GM19193 (cell line): ENCODE results near the gene DDX59.

Source experiments
- POLR2A ChIP-seq: IDR thresholded peaks from 4 replicates; pipeline ENCODE4 v1.6.1; 2011; ENCODE audit not compliant: insufficient read depth, insufficient read length; ENCODE audit errors: extremely low read depth

Gene DDX59

DNA sequence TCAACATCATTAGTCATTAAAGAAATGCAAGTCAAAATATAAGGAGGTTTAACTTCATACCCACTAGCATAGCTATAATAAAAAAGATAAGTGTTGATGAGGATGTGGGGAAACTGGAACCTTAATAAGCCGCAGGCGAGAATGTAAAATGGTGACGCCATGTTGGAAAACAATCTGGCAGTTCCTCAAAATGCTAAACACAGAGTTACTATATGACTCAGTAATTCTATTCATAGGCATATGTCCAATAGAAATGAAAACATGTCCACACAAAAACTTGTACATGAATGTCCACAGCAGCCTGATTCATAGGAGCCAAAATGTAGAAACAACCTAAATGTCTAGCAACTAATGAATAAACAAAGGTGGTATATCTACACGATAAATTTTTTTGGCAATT lies 23.2 kb downstream of the DDX59 start:
- no peak for TF ChIP-seq POLR2A

DNA sequence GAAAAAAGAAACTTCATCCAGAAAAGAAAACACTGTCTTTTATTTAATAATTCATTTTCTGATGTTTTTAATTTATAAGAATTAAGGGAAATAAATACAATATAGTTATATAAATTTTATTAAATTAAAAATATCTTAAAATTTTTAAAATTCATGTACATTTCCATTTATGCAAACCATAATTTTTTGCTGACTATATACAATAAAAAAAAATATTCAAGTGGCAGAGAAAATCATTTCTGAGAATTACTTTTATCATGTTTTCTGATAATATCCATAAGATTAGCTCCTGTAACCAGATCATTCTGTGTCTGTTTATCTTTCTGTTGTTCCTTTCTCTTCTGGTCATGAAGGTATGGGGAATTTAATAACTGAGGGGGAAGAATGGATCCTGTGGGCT lies 25.7 kb downstream of the DDX59 start:
- no peak for TF ChIP-seq POLR2A

DNA sequence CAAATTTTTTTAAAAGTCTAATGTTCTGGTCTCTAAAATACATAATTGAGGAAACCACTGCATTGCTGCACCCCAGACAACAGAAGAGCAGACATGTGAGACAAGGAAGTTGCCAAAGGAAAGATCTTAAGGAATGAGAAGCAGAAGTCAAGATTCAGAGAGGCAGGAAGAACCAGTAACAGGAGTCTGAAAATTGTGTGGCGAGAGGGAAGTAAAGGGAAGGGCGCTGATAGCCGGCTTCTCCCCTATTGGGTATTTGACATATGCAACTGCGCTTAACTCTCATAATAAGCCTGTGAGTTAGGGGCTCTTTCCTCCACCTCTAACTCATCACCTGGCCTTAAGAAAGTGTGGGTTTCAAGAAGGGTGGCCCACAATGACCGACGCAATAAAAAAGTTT lies 27.2 kb downstream of the DDX59 start:
- TF ChIP-seq POLR2A = no peak

DNA sequence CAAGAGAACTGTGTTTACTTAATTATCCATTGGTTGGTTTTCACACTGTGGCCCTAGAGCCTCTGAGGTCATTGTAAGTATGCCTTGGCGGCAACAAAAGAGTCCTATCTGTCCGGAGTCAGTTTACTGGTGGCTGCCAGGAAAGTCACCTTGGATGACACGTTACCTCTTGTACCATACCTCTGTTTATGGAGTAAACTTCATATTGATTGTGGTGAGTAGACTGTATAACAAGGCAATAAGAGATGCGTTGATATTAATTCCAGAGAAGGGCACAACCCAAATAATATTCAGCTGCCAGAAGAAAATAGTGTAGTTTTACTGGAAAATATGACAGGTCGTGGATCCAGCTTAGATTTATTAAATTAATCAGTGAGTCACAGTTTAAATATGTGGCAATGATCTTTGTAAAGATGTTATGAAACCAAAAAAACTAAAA lies 28.7 kb downstream of the DDX59 start:
- no peak for TF ChIP-seq POLR2A

DNA sequence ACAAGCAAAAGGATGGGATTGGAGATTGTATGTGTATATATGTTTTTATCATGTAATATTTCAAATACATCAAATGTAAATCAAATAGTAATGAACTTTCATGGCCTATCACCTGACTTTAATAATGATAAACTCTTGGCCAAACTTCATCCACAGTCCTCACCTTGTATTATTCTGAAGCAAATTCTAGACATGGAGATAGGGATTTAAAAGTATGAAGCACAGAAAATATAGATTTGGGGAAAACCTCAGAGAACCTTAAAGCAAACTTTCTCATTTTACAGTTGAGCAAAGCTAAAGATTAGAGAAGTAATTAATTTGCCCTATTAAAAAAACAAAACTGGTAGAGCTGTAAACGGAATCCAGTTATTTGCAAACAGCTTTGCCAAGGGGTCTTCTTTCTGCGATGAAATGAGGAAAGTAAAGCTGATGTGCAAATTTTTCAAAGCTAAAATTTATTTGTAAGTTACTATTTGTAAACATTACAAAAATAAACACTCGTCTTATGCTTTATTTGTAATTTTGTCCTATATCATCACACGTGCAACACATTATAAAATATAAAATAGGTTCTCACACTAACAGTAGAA lies 29.2 kb downstream of the DDX59 start:
- no peak for TF ChIP-seq POLR2A

DNA sequence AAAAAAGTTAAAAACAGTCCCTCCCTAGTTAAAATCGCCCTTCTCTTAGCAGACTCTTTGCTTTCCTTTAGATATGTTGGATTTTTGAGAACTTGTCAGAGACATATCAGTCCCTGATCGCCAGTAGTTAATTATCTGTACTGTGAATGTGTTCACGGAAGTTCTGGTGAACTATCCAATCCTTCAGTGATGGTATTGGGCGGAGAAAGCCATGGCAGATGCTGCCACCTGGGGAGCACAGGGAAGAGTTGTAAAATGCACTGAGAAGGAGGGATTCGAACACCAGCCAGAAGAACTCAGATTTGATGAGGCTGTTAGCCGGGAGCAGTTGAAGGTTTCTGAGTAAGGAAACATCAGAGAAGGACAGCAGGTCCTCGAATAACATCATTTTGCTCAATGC lies 31.6 kb downstream of the DDX59 start:
- TF ChIP-seq POLR2A = no peak

DNA sequence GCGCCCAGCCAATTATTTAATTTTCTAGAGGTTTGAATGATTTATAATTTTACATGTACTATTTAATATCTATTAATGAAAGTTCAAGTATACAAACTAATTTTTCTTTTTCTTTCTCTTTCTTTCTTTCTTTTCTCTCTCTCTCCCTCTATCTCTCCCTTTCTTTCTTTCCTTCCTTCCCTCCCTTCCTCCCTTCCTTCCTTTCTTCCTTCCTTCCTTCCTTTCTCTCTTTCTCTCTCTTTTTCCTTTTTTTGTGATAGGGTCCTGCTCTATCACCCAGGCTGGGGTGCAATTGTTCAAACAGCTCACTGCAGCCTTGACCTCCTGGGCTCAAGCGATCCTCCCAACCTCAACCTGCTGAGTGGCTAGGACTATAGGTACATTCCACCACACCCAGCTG lies 33.0 kb downstream of the DDX59 start:
- no peak for TF ChIP-seq POLR2A

DNA sequence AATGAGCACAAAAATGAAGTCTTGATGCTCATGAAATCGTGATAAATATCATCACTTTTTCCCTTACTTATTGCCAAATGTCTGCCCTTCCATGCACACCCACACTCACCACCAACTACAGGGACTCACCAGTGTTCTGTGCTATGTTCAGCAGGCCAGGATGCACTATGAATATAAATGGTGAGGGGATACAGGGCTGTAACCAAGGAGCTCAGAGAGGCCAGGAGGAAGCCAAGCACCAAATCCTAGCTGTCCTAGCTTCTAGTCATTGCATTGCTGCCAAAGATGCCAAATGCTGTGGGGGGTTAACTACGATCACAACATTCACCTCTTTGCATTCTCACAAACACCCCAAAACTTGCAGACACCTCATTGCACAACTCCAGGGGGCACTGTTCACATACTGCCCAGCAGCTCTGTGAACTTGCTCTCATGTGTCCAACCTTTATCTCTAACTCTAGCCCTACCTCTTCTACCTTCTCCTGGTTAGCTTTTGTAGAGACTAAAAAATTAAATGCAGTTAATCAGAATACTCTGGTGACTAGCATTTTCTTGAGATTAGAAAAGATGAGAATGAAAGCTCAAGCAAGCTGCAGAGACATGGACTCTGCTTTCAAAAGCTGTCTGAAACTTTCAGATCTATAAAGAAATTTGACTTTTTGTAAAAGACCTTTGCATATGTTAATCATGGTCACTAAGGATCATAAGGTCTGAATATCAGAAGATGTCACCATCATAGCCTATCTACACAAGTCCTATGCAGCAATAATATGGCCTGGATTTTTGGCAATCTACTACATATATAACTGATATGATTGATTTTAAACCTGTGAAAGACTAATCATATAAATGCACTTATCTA lies 35.2 kb downstream of the DDX59 start:
- TF ChIP-seq POLR2A = no peak

DNA sequence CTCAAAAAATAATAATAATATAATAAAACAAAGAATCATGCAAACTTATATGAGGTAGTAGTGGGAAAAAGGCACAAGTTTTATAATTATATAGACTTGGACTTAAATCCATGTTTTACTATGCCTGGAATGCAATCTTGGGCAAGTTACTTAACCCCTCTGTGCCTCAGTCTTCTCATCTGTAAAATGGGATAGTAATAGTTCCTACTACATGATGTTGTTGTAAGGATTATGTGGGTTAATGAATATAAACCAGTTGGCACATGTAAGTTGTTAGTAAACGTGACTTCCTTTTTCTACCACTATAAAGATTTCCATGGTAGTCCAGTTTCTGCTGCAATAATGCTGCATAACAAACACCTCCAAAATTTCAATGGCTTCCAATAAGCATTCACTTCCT lies 38.3 kb downstream of the DDX59 start:
- TF ChIP-seq POLR2A = no peak

DNA sequence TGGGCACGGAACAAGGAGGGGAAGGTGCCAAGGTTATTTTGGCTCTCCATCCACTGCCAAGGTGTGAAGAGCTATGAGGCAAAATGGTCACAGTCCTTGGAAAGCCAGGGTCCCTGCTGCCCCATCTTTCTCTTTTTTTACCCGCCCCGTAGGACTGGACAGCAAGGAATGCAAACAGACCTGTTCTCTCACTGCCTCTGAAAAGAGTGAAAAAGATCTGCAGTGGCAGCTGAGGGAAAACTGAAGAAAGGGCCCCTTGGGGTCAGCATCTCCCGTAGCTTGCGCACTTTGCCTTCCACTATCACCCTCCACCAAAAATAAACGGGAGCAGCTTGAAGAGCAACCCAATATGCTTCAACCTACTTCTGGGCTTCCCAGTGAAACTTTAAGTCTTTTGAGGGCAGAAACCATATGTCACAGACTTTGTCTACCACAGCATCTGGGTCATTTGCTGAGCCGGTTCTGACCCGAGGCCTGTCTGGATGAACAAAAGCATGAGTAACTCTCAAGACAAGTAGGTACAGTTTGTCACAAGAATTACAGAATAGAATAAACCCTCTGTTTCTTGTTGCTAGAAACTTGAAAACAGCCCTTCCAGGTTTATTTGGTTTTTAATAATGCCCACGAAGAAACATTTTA lies 39.7 kb downstream of the DDX59 start:
- TF ChIP-seq POLR2A = no peak

DNA sequence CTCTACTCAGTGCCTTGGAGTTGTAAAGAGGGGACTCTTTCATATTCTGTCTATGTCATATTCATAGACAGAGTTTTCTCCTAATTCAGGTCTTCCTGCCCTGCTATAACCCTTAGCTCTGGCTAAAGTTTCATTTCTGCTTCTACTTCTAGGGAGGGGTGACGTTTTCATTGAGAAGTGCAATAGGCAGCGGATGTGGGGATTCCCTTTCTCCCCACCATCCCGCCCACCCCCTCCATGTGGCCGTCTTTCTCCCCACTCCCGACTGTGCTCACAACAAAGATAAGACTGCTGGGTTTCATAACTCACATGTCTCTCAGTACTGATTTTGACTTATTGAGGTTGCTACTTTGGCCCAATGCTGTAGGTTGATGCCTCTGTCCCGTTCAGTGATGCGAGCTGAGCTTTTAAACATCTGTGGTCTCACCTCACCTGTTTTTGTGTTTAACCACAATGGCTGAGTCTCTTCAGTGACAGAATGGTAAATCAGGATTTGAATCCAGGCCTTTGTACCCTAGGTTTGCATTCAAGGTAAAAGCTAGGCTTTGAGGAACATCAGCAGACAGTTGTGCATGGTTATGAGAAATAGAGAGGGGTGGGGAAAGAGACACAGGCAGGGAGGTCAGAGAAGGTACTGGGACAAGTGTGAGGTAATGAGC lies 41.4 kb downstream of the DDX59 start:
- peak; percentile 38 for TF ChIP-seq POLR2A

DNA sequence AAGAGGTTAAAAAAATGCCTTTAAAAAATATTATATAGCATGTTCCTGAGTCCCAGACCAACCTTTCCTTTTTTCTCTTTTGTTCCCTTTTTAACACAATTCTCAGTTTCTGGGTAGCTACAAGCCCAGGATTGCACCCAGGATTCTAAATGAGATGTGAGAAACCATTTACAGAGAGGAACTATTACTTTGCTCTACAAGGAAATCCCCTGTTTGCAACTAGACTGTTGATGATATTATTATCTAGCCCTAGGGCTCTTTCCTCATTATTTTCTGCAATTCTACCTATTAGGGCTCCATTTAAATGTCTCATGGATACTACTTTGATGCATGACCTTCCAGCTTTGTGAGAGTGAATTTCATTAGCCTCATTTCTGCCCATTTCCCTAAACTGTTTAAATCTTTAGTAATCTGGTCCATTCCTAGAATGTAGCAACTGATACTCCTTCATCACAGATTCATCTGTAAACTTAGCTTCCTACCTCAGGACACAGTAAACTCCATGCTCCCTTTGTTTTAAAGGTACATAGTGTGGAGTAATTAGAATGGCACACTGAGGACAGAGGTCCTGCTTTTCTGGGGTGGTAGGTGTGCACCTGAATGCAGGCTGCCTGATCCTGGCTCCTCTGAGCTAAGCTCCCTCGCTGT lies 42.0 kb downstream of the DDX59 start:
- no peak for TF ChIP-seq POLR2A

DNA sequence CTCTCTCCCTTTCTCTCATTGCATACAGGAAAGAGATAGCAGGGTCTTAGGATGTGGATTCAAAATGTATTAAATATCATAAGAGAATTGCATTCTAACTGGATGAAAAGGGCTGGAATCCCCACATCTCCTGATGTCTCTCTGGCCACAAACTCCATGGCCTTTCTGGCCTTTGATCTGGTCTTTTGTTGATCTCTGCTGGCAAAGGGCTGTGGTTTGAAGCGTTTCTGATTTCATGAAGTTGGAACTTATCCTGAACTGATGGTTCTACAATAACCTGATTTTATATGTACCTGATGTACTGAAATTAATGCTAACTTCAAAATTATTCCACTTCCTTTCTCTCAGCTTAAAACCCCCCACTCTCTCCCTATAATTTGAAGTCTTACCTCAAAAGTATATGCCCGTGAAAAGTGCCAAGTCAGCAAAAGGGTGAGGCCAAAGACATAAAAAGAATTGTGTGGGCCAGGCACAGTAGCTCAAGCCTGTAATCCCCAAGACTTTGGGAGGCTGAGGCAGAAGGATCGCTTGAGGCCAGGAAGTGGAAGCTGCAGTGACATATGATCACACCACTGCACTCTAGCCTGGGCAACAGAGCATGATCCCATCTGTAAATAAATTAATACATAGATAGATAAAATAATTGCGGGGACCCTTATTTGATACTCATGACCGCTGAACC lies 42.7 kb downstream of the DDX59 start:
- TF ChIP-seq POLR2A = no peak

DNA sequence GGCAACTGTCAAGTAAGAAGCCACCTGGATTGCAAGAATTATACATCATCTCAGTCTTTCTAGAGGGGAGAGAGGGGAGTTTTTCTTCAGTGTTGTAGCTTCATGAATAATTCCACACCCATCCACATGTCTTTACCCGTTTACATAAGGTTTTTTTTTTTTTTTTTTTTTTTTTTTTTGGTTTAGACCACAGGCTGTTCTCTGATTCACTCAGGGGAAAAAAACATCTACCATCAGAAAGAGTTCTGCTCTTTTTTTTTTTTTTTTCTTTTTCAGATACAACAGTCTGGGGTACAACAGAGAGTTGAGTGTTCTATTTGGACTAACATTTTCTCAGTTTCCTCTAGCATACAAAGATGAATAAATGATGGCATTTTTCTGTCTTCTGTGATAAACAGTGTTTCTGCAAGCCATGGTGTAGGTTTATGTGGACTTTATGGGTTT lies 44.3 kb downstream of the DDX59 start:
- TF ChIP-seq POLR2A = no peak

DNA sequence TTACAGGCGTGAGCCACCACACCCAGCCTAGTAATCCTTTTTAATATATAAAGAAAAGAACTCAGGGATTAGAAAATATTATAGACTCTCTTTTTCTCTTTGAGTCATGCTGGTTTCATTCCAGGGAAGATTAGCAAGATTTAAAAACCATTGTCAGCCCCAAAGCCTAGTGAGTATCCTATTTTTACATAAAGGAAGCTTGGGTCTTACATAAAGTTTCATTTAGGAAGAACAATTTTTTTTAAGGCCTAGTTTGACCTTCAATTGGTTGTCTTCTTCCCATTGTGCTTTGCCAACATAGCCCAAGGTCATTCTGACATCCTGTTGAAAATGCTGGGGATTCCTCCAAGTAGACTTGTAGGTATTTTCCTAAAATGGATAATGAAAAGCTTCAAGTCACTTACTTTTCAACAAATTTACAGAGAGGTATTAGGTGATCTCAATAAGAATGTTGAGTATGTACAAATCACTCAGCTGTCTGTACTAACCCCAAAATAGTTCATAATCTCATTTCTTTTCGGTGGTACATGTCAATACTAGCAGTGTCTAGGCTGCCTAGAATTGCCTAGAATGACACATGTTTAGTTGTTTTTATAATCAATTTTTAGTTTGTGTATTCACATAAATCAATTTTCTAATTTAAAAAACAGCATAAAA lies 44.9 kb downstream of the DDX59 start:
- no peak for TF ChIP-seq POLR2A
